Thyroid gland (tissue), 4 donors: Measurements from ENCODE around the gene SPIB. TPM values are rescaled to one million over a fixed set of nuclear protein-coding genes. Genes with fewer than 3 reads are reported as not detected.

Experiments
- DNase-seq, 2 donors: peaks; one replicate each; pipeline ENCODE4 v3.0.0-alpha.2; 2019
- H3K27ac ChIP-seq, 3 donors: fragments of 200-600 bp; sonication (generic); 1 replicate in 2 of 3; 2 replicates in 1 of 3; pipeline ENCODE4 v1.5.1; 2016 to 2019; ENCODE audit warnings: mild to moderate bottlenecking in 1 of 3, moderate library complexity in 1 of 3
- H3K27me3 ChIP-seq: fragments of 200-600 bp; sonication (generic); one replicate; pipeline ENCODE4 v1.5.1; 2019
- H3K36me3 ChIP-seq, 2 donors: fragments of 200-600 bp; sonication (generic); one replicate each; pipeline ENCODE4 v1.5.1; 2016 to 2019
- H3K4me1 ChIP-seq, 2 donors: fragments of 200-600 bp; sonication (generic); one replicate each; pipeline ENCODE4 v1.5.1; 2017 to 2019
- H3K4me3 ChIP-seq, 3 donors: fragments of 200-600 bp; sonication (generic); replicated peaks in 1 of 3; 1 replicate in 2 of 3; 2 replicates in 1 of 3; pipeline ENCODE4 v1.5.1; 2016; ENCODE audit warnings: mild to moderate bottlenecking in 1 of 3
- H3K9me3 ChIP-seq: fragments of 200-600 bp; sonication (generic); one replicate; pipeline ENCODE4 v1.5.1; 2017
- CTCF ChIP-seq, 6 experiments: fragments of 200-600 bp in 3 of 6; fragments of 450-650 bp in 3 of 6; sonication (generic) in 3 of 6; IDR thresholded peaks; one replicate each; pipeline ENCODE4 v1.5.1; 2016 to 2019; ENCODE audit warnings: antibody characterized with exemption in 6 of 6, mild to moderate bottlenecking in 2 of 6, inconsistent platforms in 1 of 6, moderate library complexity in 1 of 6
- POLR2A ChIP-seq, 2 donors: fragments of 450-650 bp; IDR thresholded peaks; one replicate each; pipeline ENCODE4 v1.6.1; 2017; ENCODE audit warnings: antibody characterized with exemption in 2 of 2, mild to moderate bottlenecking in 2 of 2, moderate library complexity in 1 of 2
- WGBS, 2 donors: methylation state at CpG; one replicate each; pipeline ENCODE4 v1.1.5; 2017; 5-methylcytosine and 5-hydroxymethylcytosine counted together
- intact Hi-C: fragments of 100-400 bp; cut with DNase I; formaldehyde crosslinking; loops from one replicate; pipeline ENCODE4 v1.15.1; 2023
- total RNA-seq, 4 donors: library from RNA; depleted of rRNA; stranded (reverse); fragments of >200 nt; gene quantifications; one replicate each; pipeline ENCODE4 v1.2.3, GENCODE V29; 2016

The SPIB gene
- total RNA-seq, 4 donors from 2014 or later = not detected

GRCh38 chr19:50402544-50403301 lies 16.0 kb upstream of the SPIB start:
- DNase-seq = no peak
- WGBS, 2 donors = 97 to 98% methylated on average over 17 to 30 of the region's 41 CpGs
- H3K36me3 ChIP-seq = no peaks in the 10 kb centered on the region

GRCh38 chr19:50406156-50406820 lies 12.4 kb upstream of the SPIB start:
- no peaks in the 10 kb centered on the region for H3K9me3 ChIP-seq
- intact Hi-C loops = no loop called here
- DNase-seq = no peak
- no peak overlapping the region for H3K27ac ChIP-seq
- no peaks in the 10 kb centered on the region for H3K36me3 ChIP-seq
- no peaks in the 10 kb centered on the region for H3K4me1 ChIP-seq
- H3K27me3 ChIP-seq = no peaks in the 10 kb centered on the region
- no peak overlapping the region for H3K4me3 ChIP-seq
- 93 to 96% methylated on average over 19 to 21 of the region's 22 CpGs for WGBS, 2 donors
- TF ChIP-seq POLR2A (IDR thresholded peaks at IDR 0.05) (no peak), CTCF (IDR thresholded peaks at IDR 0.05) (no peak)

More at GRCh38 chr19:50402544-50403301, 16.0 kb upstream of the SPIB start:
- intact Hi-C loops = no loop called here
- H3K27ac ChIP-seq = no peak overlapping the region
- no peaks in the 10 kb centered on the region for H3K9me3 ChIP-seq
- TF ChIP-seq POLR2A (IDR thresholded peaks at IDR 0.05) (no peak), CTCF (IDR thresholded peaks at IDR 0.05) (no peak)
- no peaks in the 10 kb centered on the region for H3K4me1 ChIP-seq
- no peaks in the 10 kb centered on the region for H3K27me3 ChIP-seq
- no peak overlapping the region for H3K4me3 ChIP-seq

- H3K27ac ChIP-seq = no peak overlapping the region
- TF ChIP-seq POLR2A (IDR thresholded peaks at IDR 0.05) (no peak), CTCF (IDR thresholded peaks at IDR 0.05) (no peak)
- no peaks in the 10 kb centered on the region for H3K4me1 ChIP-seq
- DNase-seq = no peak
- H3K27me3 ChIP-seq = no peaks in the 10 kb centered on the region
- 96 to 97% methylated on average over 19 of the region's 19 CpGs for WGBS, 2 donors
- no peaks in the 10 kb centered on the region for H3K9me3 ChIP-seq
- intact Hi-C loops = no loop called here
- H3K36me3 ChIP-seq = no peaks in the 10 kb centered on the region
- H3K4me3 ChIP-seq = no peak overlapping the region
Measured at GRCh38 chr19:50406829-50407228, 11.9 kb upstream of the SPIB start.

- TF ChIP-seq CTCF (IDR thresholded peaks at IDR 0.05) (no peak), POLR2A (IDR thresholded peaks at IDR 0.05) (no peak)
- H3K27ac ChIP-seq = no peak overlapping the region
- H3K4me3 ChIP-seq = no peak overlapping the region
- H3K4me1 ChIP-seq = no peaks in the 10 kb centered on the region
- whole genome bisulfite sequencing, 2 donors = 100% methylated on average over 9 to 10 of the region's 17 CpGs
- no peak for DNase-seq
- intact Hi-C loops = no loop called here
- H3K27me3 ChIP-seq = no peaks in the 10 kb centered on the region
- no peaks in the 10 kb centered on the region for H3K9me3 ChIP-seq
- no peaks in the 10 kb centered on the region for H3K36me3 ChIP-seq
Measured at GRCh38 chr19:50409347-50409746, 9.4 kb upstream of the SPIB start.

GRCh38 chr19:50410109-50410508 lies 8.6 kb upstream of the SPIB start:
- no peak overlapping the region for H3K27ac ChIP-seq
- no peaks in the 10 kb centered on the region for H3K27me3 ChIP-seq
- peaks cover 0 to 6% of the 10 kb centered on the region in 2 donors for H3K4me1 ChIP-seq
- DNase-seq = no peak
- no peaks in the 10 kb centered on the region for H3K9me3 ChIP-seq
- intact Hi-C loops = no loop called here
- 89 to 90% methylated on average over 8 of the region's 10 CpGs for WGBS, 2 donors
- TF ChIP-seq POLR2A (IDR thresholded peaks at IDR 0.05) (no peak), CTCF (IDR thresholded peaks at IDR 0.05) (no peak)
- no peak overlapping the region for H3K4me3 ChIP-seq
- no peaks in the 10 kb centered on the region for H3K36me3 ChIP-seq
